Prostate gland (tissue), 2 donors: ENCODE measurements around the gene LARGE1. TPM values are rescaled to one million over a fixed set of nuclear protein-coding genes. Genes with fewer than 3 reads are reported as not detected.
A peak's percentile ranks its signal among the peaks of the same experiment; 100 is the strongest.

ENCODE experiments used
- DNase-seq: peaks from one replicate; pipeline ENCODE4 v3.0.0-alpha.2; 2019; ENCODE audit warnings: low spot score
- H3K27ac ChIP-seq, 2 donors: fragments of 200-600 bp; sonication (generic); 2 replicates each; pipeline ENCODE4 v1.5.1; 2017 to 2019
- H3K27me3 ChIP-seq: fragments of 200-600 bp; sonication (generic); replicated peaks from 2 replicates; pipeline ENCODE4 v1.5.1; 2019; ENCODE audit not compliant: insufficient read depth
- H3K36me3 ChIP-seq, 2 donors: fragments of 200-600 bp; sonication (generic); 1 replicate in 1 of 2; 2 replicates in 1 of 2; pipeline versions ENCODE4 v1.5.1 to v1.8.1; 2017 to 2019
- H3K4me1 ChIP-seq: fragments of 200-600 bp; sonication (generic); replicated peaks from 2 replicates; pipeline ENCODE4 v1.5.1; 2019
- H3K4me3 ChIP-seq, 2 donors: fragments of 200-600 bp; sonication (generic); 2 replicates each; pipeline ENCODE4 v1.5.1; 2017 to 2019
- H3K9me3 ChIP-seq: fragments of 200-600 bp; sonication (generic); 2 replicates; pipeline ENCODE4 v1.5.1; 2017
- POLR2A ChIP-seq: fragments of 450-650 bp; IDR thresholded peaks from one replicate; pipeline ENCODE4 v1.6.1; 2016; ENCODE audit warnings: antibody characterized with exemption, mild to moderate bottlenecking
- POLR2AphosphoS5 ChIP-seq: sonication (generic); formaldehyde crosslinking; IDR thresholded peaks from one replicate; pipeline ENCODE4 v1.6.1; 2017; ENCODE audit warnings: antibody characterized with exemption
- WGBS: methylation state at CpG from one replicate; pipeline ENCODE4 v1.1.5; 2018; 5-methylcytosine and 5-hydroxymethylcytosine counted together
- intact Hi-C: fragments of 100-400 bp; cut with DNase I; formaldehyde crosslinking; loops from one replicate; pipeline ENCODE4 v1.14.2; 2022
- total RNA-seq, 2 donors: library from RNA; depleted of rRNA; stranded (reverse); fragments of >200 nt; gene quantifications; one replicate each; pipeline ENCODE4 v1.1.0, GENCODE V29; 2016
- TF ChIP-seq, protein P1 (sequence below), 4 experiments: fragments of 200-600 bp in 2 of 4; fragments of 450-650 bp in 2 of 4; sonication (generic) in 2 of 4; IDR thresholded peaks; 1 replicate in 3 of 4; 2 replicates in 1 of 4; pipeline ENCODE4 v1.5.1; 2016 to 2019; ENCODE audit warnings: antibody characterized with exemption in 4 of 4, mild to moderate bottlenecking in 2 of 4, moderate library complexity in 2 of 4

The LARGE1 gene
- total RNA-seq, 2 donors from 2014 or later, result 18.6 to 37.4 TPM

DNA sequence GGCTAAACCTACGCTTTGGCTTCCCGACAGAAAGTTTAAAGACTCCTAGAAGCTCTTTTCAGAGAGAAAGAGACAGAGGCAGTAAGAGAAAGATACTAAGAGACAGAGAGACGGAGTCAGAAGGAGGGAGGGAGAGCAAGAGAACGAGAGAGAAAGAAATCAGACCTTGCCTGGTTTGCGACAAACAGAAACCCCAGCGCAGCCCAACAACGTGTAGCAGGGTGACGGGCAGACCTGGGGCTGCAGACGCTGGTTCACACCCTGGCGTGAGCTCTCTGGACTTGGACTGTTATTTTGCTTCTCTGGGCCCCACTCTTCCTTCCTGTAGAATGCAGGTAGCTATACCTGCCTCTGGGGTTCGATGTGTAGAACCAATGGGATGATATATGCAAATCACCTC, 617.7 kb downstream of the LARGE1 start:
- no peak for DNase-seq
- H3K9me3 ChIP-seq, result no peaks in the 10 kb centered on the region
- H3K27ac ChIP-seq, result no peak overlapping the region
- no peaks in the 10 kb centered on the region for H3K27me3 ChIP-seq
- 65% methylated on average over 11 of the region's 11 CpGs for WGBS
- no peaks in the 10 kb centered on the region for H3K36me3 ChIP-seq
- peaks cover 8% of the 10 kb centered on the region for H3K4me1 ChIP-seq
- TF ChIP-seq, protein P1, sequence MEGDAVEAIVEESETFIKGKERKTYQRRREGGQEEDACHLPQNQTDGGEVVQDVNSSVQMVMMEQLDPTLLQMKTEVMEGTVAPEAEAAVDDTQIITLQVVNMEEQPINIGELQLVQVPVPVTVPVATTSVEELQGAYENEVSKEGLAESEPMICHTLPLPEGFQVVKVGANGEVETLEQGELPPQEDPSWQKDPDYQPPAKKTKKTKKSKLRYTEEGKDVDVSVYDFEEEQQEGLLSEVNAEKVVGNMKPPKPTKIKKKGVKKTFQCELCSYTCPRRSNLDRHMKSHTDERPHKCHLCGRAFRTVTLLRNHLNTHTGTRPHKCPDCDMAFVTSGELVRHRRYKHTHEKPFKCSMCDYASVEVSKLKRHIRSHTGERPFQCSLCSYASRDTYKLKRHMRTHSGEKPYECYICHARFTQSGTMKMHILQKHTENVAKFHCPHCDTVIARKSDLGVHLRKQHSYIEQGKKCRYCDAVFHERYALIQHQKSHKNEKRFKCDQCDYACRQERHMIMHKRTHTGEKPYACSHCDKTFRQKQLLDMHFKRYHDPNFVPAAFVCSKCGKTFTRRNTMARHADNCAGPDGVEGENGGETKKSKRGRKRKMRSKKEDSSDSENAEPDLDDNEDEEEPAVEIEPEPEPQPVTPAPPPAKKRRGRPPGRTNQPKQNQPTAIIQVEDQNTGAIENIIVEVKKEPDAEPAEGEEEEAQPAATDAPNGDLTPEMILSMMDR (IDR thresholded peaks at IDR 0.05), result no peak
- TF ChIP-seq POLR2AphosphoS5 (no peak), POLR2A (no peak)
- no peak overlapping the region for H3K4me3 ChIP-seq
- intact Hi-C loops, result loop anchor here (2.0 to 10.0 kb wide), 4 partner anchors 212 to 810 kb away; partner anchors contain the start of gene LARGE1

DNA sequence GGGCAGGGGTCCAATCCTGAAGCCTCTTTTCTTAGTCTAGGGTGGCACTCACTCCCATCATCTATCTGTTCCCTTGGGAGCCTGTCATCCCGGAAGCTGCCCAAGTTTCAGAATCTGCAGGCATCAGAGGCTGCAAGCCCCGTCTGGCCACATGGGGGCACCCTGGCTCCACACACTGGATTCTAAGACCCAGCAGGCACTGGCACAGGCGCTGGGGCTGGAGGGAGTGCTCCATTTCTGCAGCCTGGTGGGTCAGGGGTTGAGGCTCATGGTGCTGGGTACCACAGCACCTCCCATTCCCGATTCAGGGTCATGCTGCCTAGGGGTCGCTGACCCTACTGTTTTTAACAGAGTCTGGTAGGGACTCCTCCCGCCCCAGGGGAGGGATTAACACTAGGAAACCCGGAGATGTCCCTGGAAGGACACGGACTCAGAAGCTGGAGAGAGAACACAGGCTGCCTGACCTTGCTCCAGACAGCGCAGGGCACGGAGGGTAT, 618.2 kb downstream of the LARGE1 start:
- TF ChIP-seq POLR2A (no peak), POLR2AphosphoS5 (peak; percentile 5)
- TF ChIP-seq, protein P1 (IDR thresholded peaks at IDR 0.05), result peak; percentile 60 to 89 (median 84)
- peak; percentile 74 for DNase-seq
- no peak overlapping the region for H3K27ac ChIP-seq
- H3K36me3 ChIP-seq, result no peaks in the 10 kb centered on the region
- H3K9me3 ChIP-seq, result no peaks in the 10 kb centered on the region
- WGBS, result 22% methylated on average over 10 of the region's 10 CpGs
- H3K4me3 ChIP-seq, result no peak overlapping the region
- H3K4me1 ChIP-seq, result peaks cover 8% of the 10 kb centered on the region
- H3K27me3 ChIP-seq, result no peaks in the 10 kb centered on the region
- intact Hi-C loops, result loop anchor here (2.0 to 10.0 kb wide), 4 partner anchors 213 to 810 kb away; partner anchors contain the start of gene LARGE1

DNA sequence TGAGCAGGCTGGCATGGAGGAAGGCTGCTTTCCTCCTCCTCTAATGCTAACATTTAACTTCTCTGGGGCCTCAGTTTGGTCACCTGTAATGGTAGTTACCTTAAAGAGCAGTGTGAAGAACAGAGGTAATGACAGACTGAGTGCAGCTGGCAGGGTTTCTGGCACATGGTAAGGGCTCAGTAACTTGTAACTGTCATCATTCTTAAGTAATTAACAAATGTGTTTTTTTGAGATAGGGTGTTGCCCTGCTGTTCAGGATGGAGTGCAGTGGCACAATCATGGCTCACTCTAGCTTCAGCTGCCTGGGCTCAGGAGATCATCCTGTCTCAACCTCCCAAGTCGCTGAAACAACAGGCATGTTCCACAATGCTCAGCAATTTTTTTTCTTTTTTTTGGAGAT, 620.1 kb downstream of the LARGE1 start:
- DNase-seq, result no peak
- Histone ChIP-seq H3K4me1 (peaks cover 8% of the 10 kb centered on the region), H3K4me3 (no peak overlapping the region), H3K27ac (no peak overlapping the region), H3K36me3 (no peaks in the 10 kb centered on the region), H3K9me3 (no peaks in the 10 kb centered on the region), H3K27me3 (no peaks in the 10 kb centered on the region)
- TF ChIP-seq POLR2AphosphoS5 (no peak), POLR2A (no peak)
- TF ChIP-seq, protein P1 (IDR thresholded peaks at IDR 0.05), result no peak
- WGBS, result 33% methylated on average over 1 of the region's 1 CpG
- intact Hi-C loops, result loop anchor here (5.0 to 10.0 kb wide), 3 partner anchors 215 to 812 kb away; partner anchors contain the start of gene LARGE1

DNA sequence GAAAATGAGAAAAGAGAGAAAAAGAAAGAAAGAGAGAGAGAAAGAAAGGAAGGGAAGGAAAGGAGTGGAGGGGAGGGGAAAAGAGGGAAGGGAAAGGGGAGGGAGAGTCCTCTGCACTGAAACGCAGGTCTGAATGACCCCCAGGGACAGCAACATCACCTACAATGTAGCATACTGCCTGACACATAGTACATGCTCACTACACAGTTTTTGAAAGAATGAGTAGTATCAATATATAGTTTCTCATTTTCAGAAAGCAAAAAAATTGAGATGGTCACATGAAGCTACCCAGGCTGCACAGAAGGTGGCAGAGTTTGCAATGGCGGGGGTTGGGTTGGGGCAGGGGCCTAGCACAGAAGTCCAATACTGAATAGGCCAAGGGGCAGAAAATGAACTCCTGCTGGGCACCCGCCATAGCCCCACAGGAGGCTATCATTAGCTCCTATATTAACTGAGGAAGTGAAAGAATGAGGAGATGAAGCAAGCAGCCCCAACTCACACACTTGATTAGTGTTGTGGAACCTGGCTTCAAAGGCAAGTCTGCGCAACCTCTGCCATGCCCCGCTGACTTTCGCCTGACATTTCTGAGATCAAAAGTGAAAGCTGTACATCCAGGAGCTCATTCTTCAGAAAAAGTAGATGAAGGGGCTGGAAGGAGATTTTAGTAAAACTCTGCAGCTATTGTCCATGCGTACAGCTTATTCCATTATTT, 620.9 kb downstream of the LARGE1 start:
- no peaks in the 10 kb centered on the region for H3K9me3 ChIP-seq
- H3K36me3 ChIP-seq, result no peaks in the 10 kb centered on the region
- no peak for DNase-seq
- WGBS, result 46% methylated on average over 7 of the region's 7 CpGs
- H3K4me3 ChIP-seq, result no peak overlapping the region
- no peaks in the 10 kb centered on the region for H3K27me3 ChIP-seq
- no peak overlapping the region for H3K27ac ChIP-seq
- TF ChIP-seq POLR2A (no peak), POLR2AphosphoS5 (no peak)
- TF ChIP-seq, protein P1 (IDR thresholded peaks at IDR 0.05), result no peak
- H3K4me1 ChIP-seq, result peaks cover 8% of the 10 kb centered on the region
- intact Hi-C loops, result no loop called here

DNA sequence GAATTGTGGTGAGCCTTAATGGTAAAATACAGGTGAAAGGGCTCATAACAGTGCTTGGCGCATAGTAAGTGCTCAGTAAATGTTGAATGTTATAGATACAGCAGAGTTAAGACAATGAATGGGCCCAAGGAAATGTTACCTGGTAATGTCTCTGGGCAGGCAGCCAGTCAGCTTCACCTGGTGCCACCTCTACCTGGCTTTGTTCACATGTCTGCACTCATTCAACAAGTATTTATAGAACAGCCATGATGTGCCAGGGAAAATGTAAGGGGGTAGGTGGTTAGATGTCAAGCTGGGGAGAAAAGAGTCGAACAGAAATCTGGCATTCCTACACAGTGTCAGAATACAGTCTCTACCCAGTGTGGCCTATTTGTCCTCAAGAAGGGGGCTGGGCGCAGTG, 623.3 kb downstream of the LARGE1 start:
- TF ChIP-seq POLR2A, result no peak
- TF ChIP-seq, protein P1 (IDR thresholded peaks at IDR 0.05), result no peak
- no peak for TF ChIP-seq POLR2AphosphoS5
- H3K27ac ChIP-seq, result no peak overlapping the region
- WGBS, result 61% methylated on average over 3 of the region's 3 CpGs
- H3K36me3 ChIP-seq, result no peaks in the 10 kb centered on the region
- H3K4me1 ChIP-seq, result peaks cover 8% of the 10 kb centered on the region
- intact Hi-C loops, result no loop called here
- no peak overlapping the region for H3K4me3 ChIP-seq
- no peaks in the 10 kb centered on the region for H3K27me3 ChIP-seq
- no peaks in the 10 kb centered on the region for H3K9me3 ChIP-seq
- DNase-seq, result no peak
